GM12878 (cell line): ENCODE measurements around the gene RESP18.

Source experiments
- ETV6 ChIP-seq, 2 experiments: fragments of 450-650 bp in 1 of 2; IDR thresholded peaks in 1 of 2; conservative IDR thresholded peaks in 1 of 2; 2 replicates each; pipeline ENCODE4 v1.6.1; 2014; ENCODE audit warnings: antibody characterized with exemption in 1 of 2, borderline replicate concordance in 1 of 2, low read depth in 1 of 2, mild to moderate bottlenecking in 1 of 2, moderate library complexity in 1 of 2
- EZH2 ChIP-seq: IDR thresholded peaks from 2 replicates; pipeline ENCODE4 v1.6.1; 2012; ENCODE audit warnings: low read depth, mild to moderate bottlenecking, control low read depth, inconsistent platforms, low read length, borderline replicate concordance; ENCODE audit not compliant: control insufficient read depth
- GABPA ChIP-seq: IDR thresholded peaks from 2 replicates; pipeline ENCODE4 v1.6.1; 2014; ENCODE audit warnings: antibody characterized with exemption, low read depth, mild to moderate bottlenecking, inconsistent platforms
- KDM1A ChIP-seq: fragments of 200-600 bp; sonication (generic); IDR thresholded peaks from 2 replicates; pipeline ENCODE4 v1.6.1; 2016; ENCODE audit warnings: borderline replicate concordance
- LARP7 ChIP-seq: fragments of 450-650 bp; IDR thresholded peaks from 2 replicates; pipeline ENCODE4 v1.6.1; 2017; ENCODE audit warnings: mild to moderate bottlenecking
- NR2C2 ChIP-seq: IDR thresholded peaks from 2 replicates; pipeline ENCODE4 v1.6.1; 2011; ENCODE audit warnings: borderline replicate concordance, low read depth; ENCODE audit not compliant: control insufficient read depth, insufficient read length
- POLR2A ChIP-seq: IDR thresholded peaks from 2 replicates; pipeline ENCODE4 v1.6.1; 2011; ENCODE audit warnings: low read depth, mild to moderate bottlenecking, low read length
- RCOR1 ChIP-seq: conservative IDR thresholded peaks from 2 replicates; pipeline ENCODE4 v1.6.1; 2012; ENCODE audit warnings: low read depth, low read length, improper control_type of control experiment
- SMAD5 ChIP-seq: IDR thresholded peaks from 2 replicates; pipeline ENCODE4 v1.6.1; 2016; ENCODE audit warnings: antibody characterized with exemption, low read depth
- TCF12 ChIP-seq: IDR thresholded peaks from 2 replicates; pipeline ENCODE4 v1.6.1; 2011; ENCODE audit warnings: low read depth, mild to moderate bottlenecking, low read length
- YY1 ChIP-seq: IDR thresholded peaks from 2 replicates; pipeline ENCODE4 v1.6.1; 2011; ENCODE audit warnings: low read depth, mild to moderate bottlenecking, low read length
- TF ChIP-seq, protein P1 (sequence below), 3 experiments: IDR thresholded peaks in 2 of 3; conservative IDR thresholded peaks in 1 of 3; 2 replicates each; pipeline ENCODE4 v1.5.1; 2011; ENCODE audit warnings: low read depth in 3 of 3, low read length in 3 of 3, mild to moderate bottlenecking in 3 of 3, control low read depth in 2 of 3, moderate library complexity in 2 of 3, inconsistent platforms in 1 of 3, mixed read lengths in 1 of 3; ENCODE audit not compliant: control insufficient read depth in 2 of 3, insufficient read depth in 1 of 3; ENCODE audit errors: extremely low read depth in 1 of 3
- TF ChIP-seq, protein P2 (sequence below): fragments of 450-650 bp; IDR thresholded peaks from 2 replicates; pipeline ENCODE4 v1.6.1; 2016; ENCODE audit warnings: mild to moderate bottlenecking, moderate library complexity, borderline replicate concordance
- TF ChIP-seq, protein P3 (sequence below): IDR thresholded peaks from 2 replicates; pipeline ENCODE4 v1.6.1; 2012; ENCODE audit warnings: mild to moderate bottlenecking, low read depth, low read length

DNA sequence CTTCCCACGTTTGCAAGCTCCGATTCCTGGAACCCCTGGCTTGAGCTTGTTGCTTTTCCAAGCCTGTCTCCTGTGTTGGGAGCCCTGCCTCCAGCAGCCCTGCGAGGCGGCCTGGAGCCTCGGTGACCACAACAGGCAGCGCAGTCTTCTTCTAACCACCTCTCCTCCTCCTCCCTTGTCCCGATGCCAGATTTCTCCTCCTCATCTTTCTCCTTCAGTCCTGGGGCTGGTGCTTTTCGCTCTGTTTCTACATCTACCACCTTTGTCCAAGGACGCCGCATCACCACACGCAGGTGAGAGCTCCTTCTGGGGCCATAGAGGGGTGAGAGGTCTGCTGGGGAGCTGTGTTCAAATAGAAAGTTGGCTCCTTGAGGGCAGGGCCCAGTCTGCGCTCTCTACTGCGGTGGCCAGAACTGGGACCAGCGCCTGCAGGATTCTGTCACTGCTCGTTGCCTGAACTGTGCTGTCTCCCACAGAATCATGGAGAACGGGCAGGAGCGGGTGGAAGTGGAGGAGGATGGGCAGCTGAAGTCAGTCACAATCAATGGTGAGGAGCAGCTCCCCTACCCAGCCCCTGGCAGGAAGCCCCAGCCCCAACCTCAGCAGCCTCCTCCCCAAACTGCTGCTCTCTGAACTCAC is 49.5 kb downstream of the RESP18 start:
- TF ChIP-seq POLR2A (no peak), SMAD5 (no peak), KDM1A (no peak), LARP7 (no peak), RCOR1 (no peak), ETV6 (conservative IDR thresholded peaks at IDR 0.05 in 1 of 2, IDR thresholded peaks at IDR 0.05 in 1 of 2; ENCODE audit: borderline replicate concordance in 1 of 2, low read depth in 1 of 2) (no peak), NR2C2 (no peak), EZH2 (no peak), TCF12 (no peak), YY1 (no peak), GABPA (no peak)
- TF ChIP-seq, protein P1, sequence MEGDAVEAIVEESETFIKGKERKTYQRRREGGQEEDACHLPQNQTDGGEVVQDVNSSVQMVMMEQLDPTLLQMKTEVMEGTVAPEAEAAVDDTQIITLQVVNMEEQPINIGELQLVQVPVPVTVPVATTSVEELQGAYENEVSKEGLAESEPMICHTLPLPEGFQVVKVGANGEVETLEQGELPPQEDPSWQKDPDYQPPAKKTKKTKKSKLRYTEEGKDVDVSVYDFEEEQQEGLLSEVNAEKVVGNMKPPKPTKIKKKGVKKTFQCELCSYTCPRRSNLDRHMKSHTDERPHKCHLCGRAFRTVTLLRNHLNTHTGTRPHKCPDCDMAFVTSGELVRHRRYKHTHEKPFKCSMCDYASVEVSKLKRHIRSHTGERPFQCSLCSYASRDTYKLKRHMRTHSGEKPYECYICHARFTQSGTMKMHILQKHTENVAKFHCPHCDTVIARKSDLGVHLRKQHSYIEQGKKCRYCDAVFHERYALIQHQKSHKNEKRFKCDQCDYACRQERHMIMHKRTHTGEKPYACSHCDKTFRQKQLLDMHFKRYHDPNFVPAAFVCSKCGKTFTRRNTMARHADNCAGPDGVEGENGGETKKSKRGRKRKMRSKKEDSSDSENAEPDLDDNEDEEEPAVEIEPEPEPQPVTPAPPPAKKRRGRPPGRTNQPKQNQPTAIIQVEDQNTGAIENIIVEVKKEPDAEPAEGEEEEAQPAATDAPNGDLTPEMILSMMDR (IDR thresholded peaks at IDR 0.05 in 2 of 3, conservative IDR thresholded peaks at IDR 0.05 in 1 of 3; ENCODE audit: control insufficient read depth in 2 of 3, extremely low read depth in 1 of 3, insufficient read depth in 1 of 3, low read depth in 3 of 3, low read length in 3 of 3), result no peak
- TF ChIP-seq, protein P2, sequence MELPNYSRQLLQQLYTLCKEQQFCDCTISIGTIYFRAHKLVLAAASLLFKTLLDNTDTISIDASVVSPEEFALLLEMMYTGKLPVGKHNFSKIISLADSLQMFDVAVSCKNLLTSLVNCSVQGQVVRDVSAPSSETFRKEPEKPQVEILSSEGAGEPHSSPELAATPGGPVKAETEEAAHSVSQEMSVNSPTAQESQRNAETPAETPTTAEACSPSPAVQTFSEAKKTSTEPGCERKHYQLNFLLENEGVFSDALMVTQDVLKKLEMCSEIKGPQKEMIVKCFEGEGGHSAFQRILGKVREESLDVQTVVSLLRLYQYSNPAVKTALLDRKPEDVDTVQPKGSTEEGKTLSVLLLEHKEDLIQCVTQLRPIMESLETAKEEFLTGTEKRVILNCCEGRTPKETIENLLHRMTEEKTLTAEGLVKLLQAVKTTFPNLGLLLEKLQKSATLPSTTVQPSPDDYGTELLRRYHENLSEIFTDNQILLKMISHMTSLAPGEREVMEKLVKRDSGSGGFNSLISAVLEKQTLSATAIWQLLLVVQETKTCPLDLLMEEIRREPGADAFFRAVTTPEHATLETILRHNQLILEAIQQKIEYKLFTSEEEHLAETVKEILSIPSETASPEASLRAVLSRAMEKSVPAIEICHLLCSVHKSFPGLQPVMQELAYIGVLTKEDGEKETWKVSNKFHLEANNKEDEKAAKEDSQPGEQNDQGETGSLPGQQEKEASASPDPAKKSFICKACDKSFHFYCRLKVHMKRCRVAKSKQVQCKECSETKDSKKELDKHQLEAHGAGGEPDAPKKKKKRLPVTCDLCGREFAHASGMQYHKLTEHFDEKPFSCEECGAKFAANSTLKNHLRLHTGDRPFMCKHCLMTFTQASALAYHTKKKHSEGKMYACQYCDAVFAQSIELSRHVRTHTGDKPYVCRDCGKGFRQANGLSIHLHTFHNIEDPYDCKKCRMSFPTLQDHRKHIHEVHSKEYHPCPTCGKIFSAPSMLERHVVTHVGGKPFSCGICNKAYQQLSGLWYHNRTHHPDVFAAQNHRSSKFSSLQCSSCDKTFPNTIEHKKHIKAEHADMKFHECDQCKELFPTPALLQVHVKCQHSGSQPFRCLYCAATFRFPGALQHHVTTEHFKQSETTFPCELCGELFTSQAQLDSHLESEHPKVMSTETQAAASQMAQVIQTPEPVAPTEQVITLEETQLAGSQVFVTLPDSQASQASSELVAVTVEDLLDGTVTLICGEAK, result no peak
- TF ChIP-seq, protein P3, sequence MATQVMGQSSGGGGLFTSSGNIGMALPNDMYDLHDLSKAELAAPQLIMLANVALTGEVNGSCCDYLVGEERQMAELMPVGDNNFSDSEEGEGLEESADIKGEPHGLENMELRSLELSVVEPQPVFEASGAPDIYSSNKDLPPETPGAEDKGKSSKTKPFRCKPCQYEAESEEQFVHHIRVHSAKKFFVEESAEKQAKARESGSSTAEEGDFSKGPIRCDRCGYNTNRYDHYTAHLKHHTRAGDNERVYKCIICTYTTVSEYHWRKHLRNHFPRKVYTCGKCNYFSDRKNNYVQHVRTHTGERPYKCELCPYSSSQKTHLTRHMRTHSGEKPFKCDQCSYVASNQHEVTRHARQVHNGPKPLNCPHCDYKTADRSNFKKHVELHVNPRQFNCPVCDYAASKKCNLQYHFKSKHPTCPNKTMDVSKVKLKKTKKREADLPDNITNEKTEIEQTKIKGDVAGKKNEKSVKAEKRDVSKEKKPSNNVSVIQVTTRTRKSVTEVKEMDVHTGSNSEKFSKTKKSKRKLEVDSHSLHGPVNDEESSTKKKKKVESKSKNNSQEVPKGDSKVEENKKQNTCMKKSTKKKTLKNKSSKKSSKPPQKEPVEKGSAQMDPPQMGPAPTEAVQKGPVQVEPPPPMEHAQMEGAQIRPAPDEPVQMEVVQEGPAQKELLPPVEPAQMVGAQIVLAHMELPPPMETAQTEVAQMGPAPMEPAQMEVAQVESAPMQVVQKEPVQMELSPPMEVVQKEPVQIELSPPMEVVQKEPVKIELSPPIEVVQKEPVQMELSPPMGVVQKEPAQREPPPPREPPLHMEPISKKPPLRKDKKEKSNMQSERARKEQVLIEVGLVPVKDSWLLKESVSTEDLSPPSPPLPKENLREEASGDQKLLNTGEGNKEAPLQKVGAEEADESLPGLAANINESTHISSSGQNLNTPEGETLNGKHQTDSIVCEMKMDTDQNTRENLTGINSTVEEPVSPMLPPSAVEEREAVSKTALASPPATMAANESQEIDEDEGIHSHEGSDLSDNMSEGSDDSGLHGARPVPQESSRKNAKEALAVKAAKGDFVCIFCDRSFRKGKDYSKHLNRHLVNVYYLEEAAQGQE, result no peak
